K562 (cell line): ENCODE data around the gene PDE9A. TPM values are rescaled to one million over a fixed set of nuclear protein-coding genes. Genes with fewer than 3 reads are reported as not detected.

Experiments
- ATAC-seq: fragments of 200-7000 bp; cut with Tn5 transposase; 3 replicates; pipeline ENCODE4 v1.9.1; 2020; ENCODE audit warnings: moderate library complexity
- BruUV-seq: library from RNA; stranded (reverse); fragments of 400-500 nt; replicated peaks from 2 replicates; lab custom pipeline; 2021; lab: Mats Ljungman, UMichigan
- CTCF ChIA-PET: fragments of 300-600 bp; formaldehyde crosslinking; extraction: SDS; loops from one replicate; lab custom pipeline; 2021; ENCODE audit warnings: low intra/inter-chr PET ratio; lab: Yijun Ruan, JAX
- POLR2A ChIA-PET: fragments of 300-600, 350-650 bp; sonication (Branson Sonifier 250); formaldehyde crosslinking; extraction: SDS; loops from one replicate; lab custom pipeline; 2021; ENCODE audit warnings: antibody characterized with exemption, inconsistent platforms; lab: Yijun Ruan, JAX
- DNase-seq, 4 experiments: peaks; one replicate each; pipeline versions ENCODE4 v3.0.0 to v3.0.0-alpha.2; 2011 to 2018; ENCODE audit warnings: low spot score in 3 of 4, mixed read lengths in 3 of 4; ENCODE audit errors: extremely low read depth in 1 of 4
- FAIRE-seq: peaks from 2 replicates; lab custom pipeline; 2011; peaks lifted over from hg19 to GRCh38; lab: Jason Lieb, UNC
- H2AFZ ChIP-seq: 2 replicates; pipeline ENCODE4 v1.6.0; 2011; ENCODE audit warnings: low read depth, low read length, control low read depth, inconsistent platforms
- H3K27ac ChIP-seq: fragments of 200-600 bp; 3 replicates; pipeline ENCODE4 v1.8.0; 2011; ENCODE audit warnings: low read depth, mild to moderate bottlenecking, control low read depth, inconsistent platforms, low read length, moderate library complexity, mixed read lengths; ENCODE audit errors: extremely low read depth
- H3K27me3 ChIP-seq, 2 experiments: fragments of 300-600 bp in 1 of 2; 2 replicates in 1 of 2; 3 replicates in 1 of 2; pipeline versions ENCODE4 v1.6.0 to v1.8.0; 2011; ENCODE audit warnings: inconsistent platforms in 2 of 2, low read length in 2 of 2, mild to moderate bottlenecking in 1 of 2, mixed read lengths in 1 of 2, moderate library complexity in 1 of 2; ENCODE audit not compliant: control insufficient read depth in 2 of 2, insufficient read depth in 2 of 2
- H3K36me3 ChIP-seq: fragments of 300-600 bp; 3 replicates; pipeline ENCODE4 v1.8.0; 2011; ENCODE audit warnings: mild to moderate bottlenecking, low read length, inconsistent platforms; ENCODE audit not compliant: control insufficient read depth, insufficient read depth
- H3K4me1 ChIP-seq, 2 experiments: fragments of 200-600 bp in 1 of 2; replicated peaks in 1 of 2; 2 replicates in 1 of 2; 3 replicates in 1 of 2; pipeline versions ENCODE4 v1.5.1 to v1.8.0; 2011; ENCODE audit warnings: inconsistent platforms in 2 of 2, low read length in 2 of 2, mild to moderate bottlenecking in 1 of 2, mixed read lengths in 1 of 2, moderate library complexity in 1 of 2; ENCODE audit not compliant: control insufficient read depth in 2 of 2, insufficient read depth in 2 of 2
- H3K4me2 ChIP-seq: 2 replicates; pipeline ENCODE4 v1.6.1; 2011; ENCODE audit warnings: low read length, control low read depth, inconsistent platforms, mixed read lengths; ENCODE audit not compliant: insufficient read depth
- H3K4me3 ChIP-seq: fragments of 200-600 bp; sonication (generic), shearing (Covaris generic); 2 replicates; pipeline ENCODE4 v1.5.1; 2016; ENCODE audit warnings: control low read depth, inconsistent platforms
- H3K79me2 ChIP-seq: fragments of 200-600 bp; 3 replicates; pipeline ENCODE4 v1.8.0; 2011; ENCODE audit warnings: low read length, inconsistent platforms; ENCODE audit not compliant: control insufficient read depth, insufficient read depth
- H3K9ac ChIP-seq, 2 experiments: 2 replicates each; pipeline versions ENCODE4 v1.6.0 to v1.6.1; 2011; ENCODE audit warnings: low read depth in 2 of 2, low read length in 2 of 2, control low read depth in 1 of 2, inconsistent platforms in 1 of 2, mild to moderate bottlenecking in 1 of 2, mixed read lengths in 1 of 2; ENCODE audit not compliant: insufficient read depth in 1 of 2
- H3K9me1 ChIP-seq: one replicate; pipeline ENCODE4 v1.6.0; 2011; ENCODE audit warnings: inconsistent platforms, mild to moderate bottlenecking, low read length, moderate library complexity; ENCODE audit not compliant: control insufficient read depth, insufficient read depth
- H3K9me3 ChIP-seq: replicated peaks from 2 replicates; pipeline ENCODE4 v1.5.1; 2011; ENCODE audit warnings: low read depth, low read length, inconsistent platforms; ENCODE audit not compliant: control insufficient read depth, insufficient read depth
- H4K20me1 ChIP-seq: replicated peaks from 2 replicates; pipeline ENCODE4 v1.6.1; 2011; ENCODE audit warnings: low read length, inconsistent platforms, mixed read lengths; ENCODE audit not compliant: control insufficient read depth, insufficient read depth
- ARHGAP35 ChIP-seq: fragments of 450-650 bp; IDR thresholded peaks from 2 replicates; pipeline ENCODE4 v1.6.1; 2018; ENCODE audit not compliant: partially characterized antibody
- CBX2 ChIP-seq: fragments of 200-600 bp; sonication (generic); IDR thresholded peaks from one replicate; pipeline ENCODE4 v1.6.1; 2012; ENCODE audit warnings: mild to moderate bottlenecking, low read length, inconsistent platforms; ENCODE audit not compliant: insufficient read depth, poor library complexity, severe bottlenecking
- CHD2 ChIP-seq: IDR thresholded peaks from 2 replicates; pipeline ENCODE4 v1.6.1; 2011; ENCODE audit warnings: low read depth, low read length
- POLR3G ChIP-seq: IDR thresholded peaks from 2 replicates; pipeline ENCODE4 v1.6.1; 2011; ENCODE audit not compliant: insufficient read length, insufficient replicate concordance; ENCODE audit errors: extremely low read depth
- RFX5 ChIP-seq: IDR thresholded peaks from 2 replicates; pipeline ENCODE4 v1.6.1; 2011; ENCODE audit warnings: low read depth, mild to moderate bottlenecking, improper control_type of control experiment, low read length
- TAF7 ChIP-seq: fragments of 450-650 bp; IDR thresholded peaks from 2 replicates; pipeline ENCODE4 v1.6.1; 2016; ENCODE audit warnings: missing genetic modification characterization, missing compliant biosample characterization
- TEAD1 ChIP-seq, 2 experiments: fragments of 450-650 bp in 1 of 2; sonication (generic) in 1 of 2; formaldehyde crosslinking; IDR thresholded peaks; 2 replicates each; pipeline versions ENCODE4 v1.4.0 to v1.8.0; 2020 to 2022; ENCODE audit warnings: mild to moderate bottlenecking in 2 of 2, missing genetic modification reagents in 1 of 2
- WGBS: fragments of 100-300 bp; shearing (Covaris generic); methylation state at CpG from one replicate; pipeline ENCODE4 v1.1.6; 2016; ENCODE audit warnings: low coverage, mixed read lengths; ENCODE audit not compliant: insufficient coverage; ENCODE audit errors: missing lambda C conversion rate; 5-methylcytosine and 5-hydroxymethylcytosine counted together
- in situ Hi-C: fragments of 300-500 bp; cut with MboI; formaldehyde crosslinking; loops from 4 replicates; pipeline ENCODE4 v1.15.0; 2018; ENCODE audit warnings: inconsistent platforms, mixed read lengths
- intact Hi-C: fragments of 100-400 bp; cut with micrococcal nuclease; formaldehyde crosslinking; loops from 2 replicates; pipeline ENCODE4 v1.14.2; 2022
- polyA plus RNA-seq, 8 experiments: library from polyadenylated mRNA; depleted of rRNA in 4 of 8; stranded (reverse) in 5 of 8; unstranded in 3 of 8; fragments of >200 nt; fragmentation: Nextera tagmentation in 2 of 8; fragmentation: Illumina TruSeq in 1 of 8; extraction: Ambion mirVana in 2 of 8; extraction: Trizol in 1 of 8; gene quantifications; 2 replicates each; pipeline versions ENCODE4 v1.2.1 to v1.2.3, GENCODE V29; 2011 to 2014; ENCODE audit warnings: inconsistent platforms in 1 of 8, missing spikeins in 1 of 8
- total RNA-seq, 7 experiments: library from RNA; depleted of rRNA in 6 of 7; stranded (reverse); fragments of >200 nt in 6 of 7; fragmentation: Illumina TruSeq in 2 of 7; extraction: Trizol in 2 of 7; gene quantifications; 2 replicates each; pipeline versions ENCODE4 v1.2.1 to v1.2.3, GENCODE V29; 2011 to 2021; ENCODE audit warnings: low replicate concordance in 1 of 7
- TF ChIP-seq, protein P1 (sequence below): IDR thresholded peaks from 2 replicates; pipeline ENCODE4 v1.6.1; 2016; ENCODE audit warnings: missing genetic modification characterization, missing compliant biosample characterization
- TF ChIP-seq, protein P2 (sequence below), 2 experiments: IDR thresholded peaks; 2 replicates each; pipeline ENCODE4 v1.6.1; 2011; ENCODE audit warnings: borderline replicate concordance in 1 of 2, control low read depth in 1 of 2, low read depth in 1 of 2, low read length in 1 of 2, mild to moderate bottlenecking in 1 of 2, mixed read lengths in 1 of 2, moderate library complexity in 1 of 2; ENCODE audit not compliant: insufficient read depth in 1 of 2, insufficient read length in 1 of 2, poor library complexity in 1 of 2, severe bottlenecking in 1 of 2; ENCODE audit errors: extremely low read depth in 1 of 2
- TF ChIP-seq, protein P3 (sequence below): fragments of 450-650 bp; IDR thresholded peaks from 2 replicates; pipeline ENCODE4 v1.6.1; 2017; ENCODE audit warnings: antibody characterized with exemption

Gene PDE9A
- total and polyA plus RNA-seq, 9 of the 15 experiments (the other 6 are each of a cell fraction or from before 2014, with no cell fraction given) = 0.07 to 0.27 TPM; not detected in 7

DNA sequence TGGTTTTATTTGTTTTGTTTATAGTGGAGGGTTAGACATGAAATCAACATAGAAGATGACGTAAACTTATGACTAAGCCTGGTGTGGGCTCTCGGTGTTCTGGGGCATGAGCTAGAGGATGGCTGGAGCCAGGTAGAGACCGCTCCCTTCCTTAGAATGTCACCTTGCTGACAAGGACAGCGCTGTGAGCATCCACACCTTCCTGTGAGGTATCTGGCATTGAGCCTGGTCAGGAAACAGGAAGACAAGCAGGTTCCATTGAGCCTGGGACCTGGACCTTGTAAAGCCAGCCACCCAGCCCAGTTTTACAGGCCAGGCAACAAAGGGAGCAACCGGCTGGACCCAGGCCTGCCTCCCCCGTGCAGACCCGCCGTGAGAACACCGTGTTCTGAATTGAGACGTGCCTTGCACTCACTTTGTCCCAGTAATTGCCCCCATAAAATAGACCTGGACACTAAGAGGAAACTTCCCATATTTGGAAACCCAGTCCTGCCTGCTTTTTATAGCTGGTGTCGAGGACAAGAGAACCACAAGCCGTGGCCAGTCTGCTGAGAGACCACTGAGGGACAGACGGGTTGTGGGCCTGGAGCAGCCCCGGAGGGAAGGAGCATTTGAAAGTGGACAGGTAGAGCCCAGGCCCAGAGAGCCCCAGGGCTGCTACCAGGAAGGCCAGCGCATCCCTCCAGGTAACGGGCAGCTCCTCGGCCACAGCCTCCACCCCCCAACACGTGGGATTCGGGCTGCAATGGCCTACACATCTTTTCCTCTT lies 78.0 kb downstream of the PDE9A start:
- no peaks in the 10 kb centered on the region for H3K9me3 ChIP-seq
- 2% methylated on average over 19 of the region's 19 CpGs for WGBS
- no peaks in the 10 kb centered on the region for H3K4me1 ChIP-seq
- no peaks in the 10 kb centered on the region for H3K79me2 ChIP-seq
- in situ Hi-C loops (no loop called here), intact Hi-C loops (no loop called here)
- TF ChIP-seq POLR3G = no peak
- TF ChIP-seq CHD2 = no peak
- TF ChIP-seq, protein P1, sequence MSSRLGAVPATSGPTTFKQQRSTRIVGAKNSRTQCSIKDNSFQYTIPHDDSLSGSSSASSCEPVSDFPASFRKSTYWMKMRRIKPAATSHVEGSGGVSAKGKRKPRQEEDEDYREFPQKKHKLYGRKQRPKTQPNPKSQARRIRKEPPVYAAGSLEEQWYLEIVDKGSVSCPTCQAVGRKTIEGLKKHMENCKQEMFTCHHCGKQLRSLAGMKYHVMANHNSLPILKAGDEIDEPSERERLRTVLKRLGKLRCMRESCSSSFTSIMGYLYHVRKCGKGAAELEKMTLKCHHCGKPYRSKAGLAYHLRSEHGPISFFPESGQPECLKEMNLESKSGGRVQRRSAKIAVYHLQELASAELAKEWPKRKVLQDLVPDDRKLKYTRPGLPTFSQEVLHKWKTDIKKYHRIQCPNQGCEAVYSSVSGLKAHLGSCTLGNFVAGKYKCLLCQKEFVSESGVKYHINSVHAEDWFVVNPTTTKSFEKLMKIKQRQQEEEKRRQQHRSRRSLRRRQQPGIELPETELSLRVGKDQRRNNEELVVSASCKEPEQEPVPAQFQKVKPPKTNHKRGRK (tag) = no peak
- TF ChIP-seq TEAD1 (CRISPR knock-in tag; IDR thresholded peaks at IDR 0.05) = no peak
- TF ChIP-seq CBX2 = no peak
- TF ChIP-seq RFX5 = no peak
- TF ChIP-seq, protein P2, sequence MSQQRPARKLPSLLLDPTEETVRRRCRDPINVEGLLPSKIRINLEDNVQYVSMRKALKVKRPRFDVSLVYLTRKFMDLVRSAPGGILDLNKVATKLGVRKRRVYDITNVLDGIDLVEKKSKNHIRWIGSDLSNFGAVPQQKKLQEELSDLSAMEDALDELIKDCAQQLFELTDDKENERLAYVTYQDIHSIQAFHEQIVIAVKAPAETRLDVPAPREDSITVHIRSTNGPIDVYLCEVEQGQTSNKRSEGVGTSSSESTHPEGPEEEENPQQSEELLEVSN (IDR thresholded peaks at IDR 0.05; ENCODE audit: borderline replicate concordance in 1 of 2, extremely low read depth in 1 of 2, insufficient read depth in 1 of 2, insufficient read length in 1 of 2, low read depth in 1 of 2, low read length in 1 of 2, poor library complexity in 1 of 2, severe bottlenecking in 1 of 2) = no peak
- TF ChIP-seq TAF7 (tag) = no peak
- TF ChIP-seq, protein P3, sequence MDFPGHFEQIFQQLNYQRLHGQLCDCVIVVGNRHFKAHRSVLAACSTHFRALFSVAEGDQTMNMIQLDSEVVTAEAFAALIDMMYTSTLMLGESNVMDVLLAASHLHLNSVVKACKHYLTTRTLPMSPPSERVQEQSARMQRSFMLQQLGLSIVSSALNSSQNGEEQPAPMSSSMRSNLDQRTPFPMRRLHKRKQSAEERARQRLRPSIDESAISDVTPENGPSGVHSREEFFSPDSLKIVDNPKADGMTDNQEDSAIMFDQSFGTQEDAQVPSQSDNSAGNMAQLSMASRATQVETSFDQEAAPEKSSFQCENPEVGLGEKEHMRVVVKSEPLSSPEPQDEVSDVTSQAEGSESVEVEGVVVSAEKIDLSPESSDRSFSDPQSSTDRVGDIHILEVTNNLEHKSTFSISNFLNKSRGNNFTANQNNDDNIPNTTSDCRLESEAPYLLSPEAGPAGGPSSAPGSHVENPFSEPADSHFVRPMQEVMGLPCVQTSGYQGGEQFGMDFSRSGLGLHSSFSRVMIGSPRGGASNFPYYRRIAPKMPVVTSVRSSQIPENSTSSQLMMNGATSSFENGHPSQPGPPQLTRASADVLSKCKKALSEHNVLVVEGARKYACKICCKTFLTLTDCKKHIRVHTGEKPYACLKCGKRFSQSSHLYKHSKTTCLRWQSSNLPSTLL = no peak
- TF ChIP-seq ARHGAP35 = no peak
- FAIRE-seq (no peak), DNase-seq (no peak), ATAC-seq (no peak)
- H3K9me1 ChIP-seq = no peaks in the 10 kb centered on the region
- H3K27ac ChIP-seq = no peak overlapping the region
- H4K20me1 ChIP-seq = no peaks in the 10 kb centered on the region
- CTCF ChIA-PET = no interaction called here
- H3K36me3 ChIP-seq = no peaks in the 10 kb centered on the region
- H2AFZ ChIP-seq = no peak overlapping the region
- BruUV-seq = no TSS peak
- no peak overlapping the region for H3K4me3 ChIP-seq
- POLR2A ChIA-PET = interaction anchor here (0.8 kb wide), 1 partner anchor 9 kb away, joined by 3 read pairs; no protein-coding TSS in a partner anchor
- no peak overlapping the region for H3K4me2 ChIP-seq
- peaks cover 50 to 56% of the 10 kb centered on the region in 2 experiments for H3K27me3 ChIP-seq
- H3K9ac ChIP-seq = no peak overlapping the region
